Sigmoid colon (tissue), 7 donors: ENCODE results near the gene EBF4. TPM values are rescaled to one million over a fixed set of nuclear protein-coding genes. Genes with fewer than 3 reads are reported as not detected.

ENCODE experiments used
- DNase-seq: peaks from one replicate; pipeline ENCODE4 v3.0.0-alpha.2; 2019
- H3K27ac ChIP-seq, 4 donors: fragments of 200-600 bp; sonication (generic); one replicate each; pipeline ENCODE4 v1.5.1; 2016 to 2019; ENCODE audit warnings: mild to moderate bottlenecking in 1 of 4
- H3K27me3 ChIP-seq, 3 donors: fragments of 200-600 bp; sonication (generic); one replicate each; pipeline ENCODE4 v1.5.1; 2019; ENCODE audit warnings: mild to moderate bottlenecking in 1 of 3
- H3K36me3 ChIP-seq, 4 donors: fragments of 200-600 bp; sonication (generic); one replicate each; pipeline ENCODE4 v1.5.1; 2016 to 2019
- H3K4me1 ChIP-seq, 4 donors: fragments of 200-600 bp; sonication (generic); one replicate each; pipeline ENCODE4 v1.5.1; 2017 to 2019
- H3K4me3 ChIP-seq, 4 donors: fragments of 200-600 bp; sonication (generic); one replicate each; pipeline ENCODE4 v1.5.1; 2017 to 2019; ENCODE audit warnings: mild to moderate bottlenecking in 2 of 4, moderate library complexity in 1 of 4
- H3K9me3 ChIP-seq, 4 donors: fragments of 200-600 bp in 3 of 4; sonication (generic) in 3 of 4; one replicate each; pipeline versions ENCODE4 v1.5.1 to v1.6.1; 2013 to 2019
- CTCF ChIP-seq, 4 experiments: fragments of 450-650 bp in 3 of 4; fragments of 200-600 bp in 1 of 4; IDR thresholded peaks; one replicate each; pipeline ENCODE4 v1.5.1; 2016 to 2019; ENCODE audit warnings: antibody characterized with exemption in 4 of 4, mild to moderate bottlenecking in 3 of 4, moderate library complexity in 2 of 4
- EP300 ChIP-seq, 4 donors: sonication (generic); formaldehyde crosslinking; IDR thresholded peaks; one replicate each; pipeline ENCODE4 v1.6.1; 2017; ENCODE audit warnings: antibody characterized with exemption in 4 of 4
- POLR2A ChIP-seq, 2 donors: fragments of 450-650 bp; IDR thresholded peaks; one replicate each; pipeline ENCODE4 v1.6.1; 2016; ENCODE audit warnings: antibody characterized with exemption in 2 of 2, mild to moderate bottlenecking in 2 of 2, moderate library complexity in 2 of 2
- POLR2AphosphoS5 ChIP-seq, 4 donors: sonication (generic); formaldehyde crosslinking; IDR thresholded peaks; one replicate each; pipeline ENCODE4 v1.6.1; 2017; ENCODE audit warnings: antibody characterized with exemption in 4 of 4
- WGBS, 2 donors: extraction: QIAGEN DNeasy Blood & Tissue Kit; methylation state at CpG; one replicate each; pipeline ENCODE4 v1.1.7; 2013; 5-methylcytosine and 5-hydroxymethylcytosine counted together
- intact Hi-C: fragments of 100-400 bp; cut with DNase I; formaldehyde crosslinking; loops from one replicate; pipeline ENCODE4 v1.15.1; 2023
- polyA plus RNA-seq, 3 donors: library from polyadenylated mRNA; stranded (reverse); fragments of 200-250 nt; gene quantifications; one replicate each; pipeline ENCODE4 v1.2.3, GENCODE V29; 2013
- total RNA-seq, 4 donors: library from RNA; depleted of rRNA; stranded (reverse); fragments of >200 nt; gene quantifications; one replicate each; pipeline ENCODE4 v1.1.0, GENCODE V29; 2016
- donor health status: healthy with polysubstance abuse.
- donor health status: Bipolar disorder and iron deficiency.
- donor health status: healthy.

Gene EBF4
- total and polyA plus RNA-seq, 7 donors, result 1.2 to 37.5 (median 14.8) TPM

GRCh38 chr20:2739042-2739398, 46.4 kb downstream of the EBF4 start:
- intact Hi-C loops, result no loop called here
- Histone ChIP-seq H3K4me3 (no peak overlapping the region), H3K27ac (no peak overlapping the region), H3K9me3 (no peaks in the 10 kb centered on the region), H3K4me1 (no peaks in the 10 kb centered on the region), H3K36me3 (no peaks in the 10 kb centered on the region), H3K27me3 (no peaks in the 10 kb centered on the region)
- no peak for DNase-seq
- WGBS, 2 donors, result 88% methylated on average over 8 of the region's 8 CpGs
- TF ChIP-seq CTCF (IDR thresholded peaks at IDR 0.05), result no peak
- no peak for TF ChIP-seq POLR2A (IDR thresholded peaks at IDR 0.05)
- TF ChIP-seq POLR2AphosphoS5 (IDR thresholded peaks at IDR 0.05), result no peak
- no peak for TF ChIP-seq EP300 (IDR thresholded peaks at IDR 0.05)

DNA sequence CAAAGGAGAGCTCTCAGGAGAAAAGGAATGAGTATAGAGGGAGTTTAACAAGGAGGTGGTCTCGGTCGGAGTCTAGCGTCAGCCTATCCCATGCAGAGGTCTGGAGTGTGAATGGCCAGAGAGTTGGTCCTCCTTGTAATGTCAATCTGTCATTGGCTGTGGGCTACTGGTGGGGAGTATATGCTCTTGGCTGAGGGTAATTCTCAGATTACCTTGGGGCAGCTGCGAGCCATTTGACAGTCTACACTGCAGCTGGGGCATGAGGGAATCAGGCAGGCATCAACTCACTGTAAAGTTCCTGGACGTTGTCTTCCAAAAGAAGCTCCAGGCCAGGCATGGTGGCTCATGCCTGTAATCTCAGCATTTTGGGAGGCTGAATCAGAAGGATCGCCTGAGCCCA, 48.1 kb downstream of the EBF4 start:
- no peaks in the 10 kb centered on the region for H3K27me3 ChIP-seq
- H3K27ac ChIP-seq, result no peak overlapping the region
- H3K4me3 ChIP-seq, result no peak overlapping the region
- H3K36me3 ChIP-seq, result no peaks in the 10 kb centered on the region
- TF ChIP-seq EP300 (IDR thresholded peaks at IDR 0.05) (no peak), POLR2AphosphoS5 (IDR thresholded peaks at IDR 0.05) (no peak), POLR2A (IDR thresholded peaks at IDR 0.05) (no peak), CTCF (IDR thresholded peaks at IDR 0.05) (no peak)
- DNase-seq, result no peak
- H3K9me3 ChIP-seq, result no peaks in the 10 kb centered on the region
- intact Hi-C loops, result no loop called here
- 79 to 84% methylated on average over 6 of the region's 6 CpGs for WGBS, 2 donors
- H3K4me1 ChIP-seq, result no peaks in the 10 kb centered on the region

GRCh38 chr20:2741463-2741862, 48.9 kb downstream of the EBF4 start:
- no peak overlapping the region for H3K4me3 ChIP-seq
- H3K4me1 ChIP-seq, result no peaks in the 10 kb centered on the region
- no peak overlapping the region for H3K27ac ChIP-seq
- intact Hi-C loops, result no loop called here
- 7 to 13% methylated on average over 3 of the region's 3 CpGs for WGBS, 2 donors
- H3K36me3 ChIP-seq, result no peaks in the 10 kb centered on the region
- TF ChIP-seq POLR2A (IDR thresholded peaks at IDR 0.05), result no peak
- TF ChIP-seq POLR2AphosphoS5 (IDR thresholded peaks at IDR 0.05), result no peak
- no peak for TF ChIP-seq CTCF (IDR thresholded peaks at IDR 0.05)
- TF ChIP-seq EP300 (IDR thresholded peaks at IDR 0.05), result no peak
- DNase-seq, result no peak
- no peaks in the 10 kb centered on the region for H3K27me3 ChIP-seq
- no peaks in the 10 kb centered on the region for H3K9me3 ChIP-seq

GRCh38 chr20:2741881-2742280, 49.3 kb downstream of the EBF4 start:
- no peaks in the 10 kb centered on the region for H3K27me3 ChIP-seq
- no peak overlapping the region for H3K4me3 ChIP-seq
- no peak overlapping the region for H3K27ac ChIP-seq
- H3K36me3 ChIP-seq, result no peaks in the 10 kb centered on the region
- TF ChIP-seq EP300 (IDR thresholded peaks at IDR 0.05), result no peak
- no peak for TF ChIP-seq POLR2AphosphoS5 (IDR thresholded peaks at IDR 0.05)
- no peak for TF ChIP-seq POLR2A (IDR thresholded peaks at IDR 0.05)
- TF ChIP-seq CTCF (IDR thresholded peaks at IDR 0.05), result no peak
- no peak for DNase-seq
- intact Hi-C loops, result no loop called here
- 75 to 81% methylated on average over 7 of the region's 7 CpGs for WGBS, 2 donors
- H3K9me3 ChIP-seq, result no peaks in the 10 kb centered on the region
- H3K4me1 ChIP-seq, result no peaks in the 10 kb centered on the region

DNA sequence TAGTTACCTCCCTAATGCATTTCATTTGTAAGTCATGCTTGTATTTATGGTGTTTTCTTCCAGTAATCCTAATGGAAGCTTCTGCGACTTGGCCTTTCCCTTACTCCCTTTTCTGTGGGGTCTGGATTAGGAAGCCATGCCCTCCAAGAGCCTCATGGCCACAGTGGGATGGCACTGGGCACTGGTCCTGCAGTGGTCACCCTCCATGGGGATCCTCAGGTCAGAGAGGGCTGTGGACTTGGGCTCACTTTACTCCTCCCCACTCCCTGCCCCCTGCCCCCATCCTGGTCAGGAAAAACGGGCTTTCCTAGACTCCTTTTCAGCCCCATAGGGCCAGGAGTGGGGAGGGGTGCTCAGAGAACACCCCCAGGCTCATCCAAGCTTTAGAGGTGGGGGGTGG, 49.9 kb downstream of the EBF4 start:
- Histone ChIP-seq H3K36me3 (no peaks in the 10 kb centered on the region), H3K4me1 (no peaks in the 10 kb centered on the region), H3K9me3 (no peaks in the 10 kb centered on the region), H3K27me3 (no peaks in the 10 kb centered on the region), H3K27ac (no peak overlapping the region), H3K4me3 (no peak overlapping the region)
- intact Hi-C loops, result no loop called here
- no peak for DNase-seq
- TF ChIP-seq POLR2AphosphoS5 (IDR thresholded peaks at IDR 0.05) (no peak), EP300 (IDR thresholded peaks at IDR 0.05) (no peak), CTCF (IDR thresholded peaks at IDR 0.05) (no peak), POLR2A (IDR thresholded peaks at IDR 0.05) (no peak)
- WGBS, 2 donors, result 70 to 78% methylated on average over 2 of the region's 2 CpGs
